ENCODE data around the gene MRPL43. TPM values are rescaled to one million over a fixed set of nuclear protein-coding genes. Genes with fewer than 3 reads are reported as not detected.

Gene MRPL43
- total RNA-seq, 1 donor from 2014 or later, result 24.5 TPM

DNA sequence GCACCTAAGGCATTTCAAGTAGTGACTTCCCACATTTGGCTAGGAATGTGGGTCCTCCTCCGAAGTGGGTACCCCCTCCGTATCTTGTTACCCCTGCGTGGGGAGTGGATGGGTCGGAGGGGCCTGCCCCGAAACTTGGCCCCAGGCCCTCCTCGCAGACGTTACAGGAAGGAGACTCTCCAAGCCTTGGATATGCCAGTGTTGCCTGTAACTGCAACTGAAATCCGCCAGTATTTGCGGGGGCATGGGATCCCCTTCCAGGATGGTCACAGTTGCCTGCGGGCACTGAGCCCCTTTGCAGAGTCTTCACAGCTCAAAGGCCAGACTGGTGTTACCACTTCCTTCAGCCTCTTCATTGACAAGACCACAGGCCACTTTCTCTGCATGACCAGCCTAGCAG, 869 bp upstream of the MRPL43 start:
- Histone ChIP-seq H3K9me3 (ENCODE audit: low read depth) (no peaks in the 10 kb centered on the region), H4K20me1 (ENCODE audit: low read depth) (peaks cover 16% of the 10 kb centered on the region), H3K27ac (no peak overlapping the region), H3K27me3 (no peaks in the 10 kb centered on the region), H3K4me2 (peak overlapping the region; percentile 89), H3K36me3 (no peaks in the 10 kb centered on the region), H3K4me1 (peaks cover 14% of the 10 kb centered on the region), H3K9ac (peak overlapping the region; percentile 84), H2AFZ (replicated peaks) (no peak overlapping the region), H3K4me3 (peak overlapping the region; percentile 96), H3F3A (ENCODE audit: low read depth) (peaks cover 5% of the 10 kb centered on the region), H3K79me2 (ENCODE audit: low read depth) (peaks cover 51% of the 10 kb centered on the region)
- TF ChIP-seq EZH2 (IDR thresholded peaks at IDR 0.05) (no peak), EZH2phosphoT487 (IDR thresholded peaks at IDR 0.05) (no peak)
- TF ChIP-seq, protein P1, sequence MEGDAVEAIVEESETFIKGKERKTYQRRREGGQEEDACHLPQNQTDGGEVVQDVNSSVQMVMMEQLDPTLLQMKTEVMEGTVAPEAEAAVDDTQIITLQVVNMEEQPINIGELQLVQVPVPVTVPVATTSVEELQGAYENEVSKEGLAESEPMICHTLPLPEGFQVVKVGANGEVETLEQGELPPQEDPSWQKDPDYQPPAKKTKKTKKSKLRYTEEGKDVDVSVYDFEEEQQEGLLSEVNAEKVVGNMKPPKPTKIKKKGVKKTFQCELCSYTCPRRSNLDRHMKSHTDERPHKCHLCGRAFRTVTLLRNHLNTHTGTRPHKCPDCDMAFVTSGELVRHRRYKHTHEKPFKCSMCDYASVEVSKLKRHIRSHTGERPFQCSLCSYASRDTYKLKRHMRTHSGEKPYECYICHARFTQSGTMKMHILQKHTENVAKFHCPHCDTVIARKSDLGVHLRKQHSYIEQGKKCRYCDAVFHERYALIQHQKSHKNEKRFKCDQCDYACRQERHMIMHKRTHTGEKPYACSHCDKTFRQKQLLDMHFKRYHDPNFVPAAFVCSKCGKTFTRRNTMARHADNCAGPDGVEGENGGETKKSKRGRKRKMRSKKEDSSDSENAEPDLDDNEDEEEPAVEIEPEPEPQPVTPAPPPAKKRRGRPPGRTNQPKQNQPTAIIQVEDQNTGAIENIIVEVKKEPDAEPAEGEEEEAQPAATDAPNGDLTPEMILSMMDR (IDR thresholded peaks at IDR 0.05), result no peak
- peaks cover 7% of the 10 kb centered on the region for H3K27me3 Mint-ChIP-seq (ENCODE audit: insufficient read depth, low read depth)
- no peaks in the 10 kb centered on the region for H3K9me3 Mint-ChIP-seq
- DNase-seq (ENCODE audit: low spot score), result no peak
- no peak overlapping the region for H3K27ac Mint-ChIP-seq
- H3K4me1 Mint-ChIP-seq, result peaks cover 14% of the 10 kb centered on the region
- peak overlapping the region; percentile 98 for H3K4me3 Mint-ChIP-seq
- peaks cover 12% of the 10 kb centered on the region for H3K36me3 Mint-ChIP-seq

DNA sequence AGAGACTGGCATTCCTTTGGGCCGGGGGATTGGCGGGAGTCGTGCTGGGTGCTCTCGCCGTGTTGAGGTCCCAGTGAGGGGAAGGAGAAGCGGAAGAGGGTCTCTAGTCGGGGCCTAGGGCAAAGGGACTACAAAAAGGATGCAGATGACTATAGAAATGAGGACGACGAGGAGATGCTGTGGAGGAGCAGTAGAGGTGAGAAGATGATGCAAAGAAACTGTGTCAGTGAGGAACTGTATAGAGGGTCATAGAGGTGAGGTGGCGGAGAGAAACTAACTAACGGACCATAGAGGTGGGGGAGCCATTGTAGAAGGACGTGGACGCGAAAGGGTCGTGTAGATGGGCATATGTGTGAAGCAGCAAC, 370 bp upstream of the MRPL43 start:
- H2AFZ ChIP-seq (replicated peaks), result peak overlapping the region; percentile 92
- peaks cover 16% of the 10 kb centered on the region for H4K20me1 ChIP-seq (ENCODE audit: low read depth)
- peak overlapping the region; percentile 89 for H3K4me2 ChIP-seq
- peaks cover 5% of the 10 kb centered on the region for H3F3A ChIP-seq (ENCODE audit: low read depth)
- no peak for DNase-seq (ENCODE audit: low spot score)
- peak; percentile 4 for TF ChIP-seq EZH2 (IDR thresholded peaks at IDR 0.05)
- TF ChIP-seq, protein P1 (IDR thresholded peaks at IDR 0.05), result no peak
- TF ChIP-seq EZH2phosphoT487 (IDR thresholded peaks at IDR 0.05), result no peak
- Mint-ChIP-seq H3K4me1 (peaks cover 14% of the 10 kb centered on the region), H3K36me3 (peaks cover 15% of the 10 kb centered on the region), H3K9me3 (no peaks in the 10 kb centered on the region), H3K27ac (peak overlapping the region; percentile 2), H3K4me3 (peak overlapping the region; percentile 98), H3K27me3 (ENCODE audit: insufficient read depth, low read depth) (peaks cover 8% of the 10 kb centered on the region)
- no peaks in the 10 kb centered on the region for H3K27me3 ChIP-seq
- peaks cover 14% of the 10 kb centered on the region for H3K4me1 ChIP-seq
- no peaks in the 10 kb centered on the region for H3K36me3 ChIP-seq
- no peak overlapping the region for H3K27ac ChIP-seq
- no peaks in the 10 kb centered on the region for H3K9me3 ChIP-seq (ENCODE audit: low read depth)
- peaks cover 51% of the 10 kb centered on the region for H3K79me2 ChIP-seq (ENCODE audit: low read depth)
- peak overlapping the region; percentile 96 for H3K4me3 ChIP-seq
- peak overlapping the region; percentile 84 for H3K9ac ChIP-seq

DNA sequence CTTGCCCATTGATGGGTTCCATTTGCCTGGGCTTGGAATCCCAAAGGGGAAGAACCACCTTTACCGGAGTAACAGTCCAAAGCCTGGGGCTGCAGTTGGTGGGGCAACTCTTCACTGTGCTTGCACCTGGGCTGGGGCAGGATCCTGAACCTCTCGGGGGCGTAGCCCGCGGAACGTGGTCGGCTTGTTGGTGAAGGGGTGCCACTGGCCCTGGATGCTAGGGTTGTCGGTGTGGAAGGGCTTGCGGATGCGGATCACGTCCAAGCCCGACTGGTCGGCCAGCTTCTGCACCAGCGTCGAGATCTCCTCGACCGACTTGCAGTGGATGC, 710 bp downstream of the MRPL43 start:
- peak overlapping the region; percentile 84 for H3K9ac ChIP-seq
- H3K4me2 ChIP-seq, result peak overlapping the region; percentile 89
- peaks cover 14% of the 10 kb centered on the region for H3K4me1 ChIP-seq
- Mint-ChIP-seq H3K36me3 (peaks cover 21% of the 10 kb centered on the region), H3K27me3 (ENCODE audit: insufficient read depth, low read depth) (peaks cover 10% of the 10 kb centered on the region), H3K9me3 (no peaks in the 10 kb centered on the region), H3K27ac (no peak overlapping the region), H3K4me3 (peak overlapping the region; percentile 98), H3K4me1 (peaks cover 14% of the 10 kb centered on the region)
- no peak for DNase-seq (ENCODE audit: low spot score)
- H3K27ac ChIP-seq, result no peak overlapping the region
- H3K4me3 ChIP-seq, result peak overlapping the region; percentile 96
- H3K79me2 ChIP-seq (ENCODE audit: low read depth), result peaks cover 51% of the 10 kb centered on the region
- H3K9me3 ChIP-seq (ENCODE audit: low read depth), result no peaks in the 10 kb centered on the region
- H3F3A ChIP-seq (ENCODE audit: low read depth), result peaks cover 5% of the 10 kb centered on the region
- no peak overlapping the region for H2AFZ ChIP-seq (replicated peaks)
- H3K27me3 ChIP-seq, result no peaks in the 10 kb centered on the region
- TF ChIP-seq EZH2 (IDR thresholded peaks at IDR 0.05) (no peak), EZH2phosphoT487 (IDR thresholded peaks at IDR 0.05) (no peak)
- TF ChIP-seq, protein P1 (IDR thresholded peaks at IDR 0.05), result no peak
- H4K20me1 ChIP-seq (ENCODE audit: low read depth), result peaks cover 16% of the 10 kb centered on the region
- no peaks in the 10 kb centered on the region for H3K36me3 ChIP-seq

All from neural progenitor cell (in vitro differentiated cells).